ENCODE measurements around the gene OPA3. TPM values are rescaled to one million over a fixed set of nuclear protein-coding genes. Genes with fewer than 3 reads are reported as not detected.

Gene OPA3
- total RNA-seq, 1 experiment from 2014 or later, result 15.2 TPM

GRCh38 chr19:45597425-45598111 is 13.0 kb upstream of the OPA3 start:
- CTCF ChIA-PET, result interaction anchor here (1.1 kb wide), 1 partner anchor 44 kb away, joined by 7 read pairs; no protein-coding TSS in a partner anchor
- no peak overlapping the region for H3K27ac ChIP-seq (ENCODE audit: low read depth, low read length, poor library complexity, severe bottlenecking)
- peaks cover 8% of the 10 kb centered on the region for H3K4me1 ChIP-seq (ENCODE audit: insufficient read depth, low read length, poor library complexity, severe bottlenecking)
- no peak for DNase-seq (ENCODE audit: low spot score)
- no TSS peak for BruUV-seq (replicated peaks)
- no peak overlapping the region for H3K4me3 ChIP-seq (ENCODE audit: low read depth, low read length, poor library complexity, severe bottlenecking)
- TF ChIP-seq CTCF (conservative IDR thresholded peaks at IDR 0.05; ENCODE audit: low read depth, low read length) (no peak), EZH2 (IDR thresholded peaks at IDR 0.05; ENCODE audit: borderline replicate concordance, low read depth, low read length, poor library complexity, severe bottlenecking) (no peak)
- H3K36me3 ChIP-seq (ENCODE audit: insufficient read depth, low read length, poor library complexity, severe bottlenecking), result no peaks in the 10 kb centered on the region
- intact Hi-C loops (cut with micrococcal nuclease; ENCODE audit: unreplicated experiment), result no loop called here
- peaks cover 54% of the 10 kb centered on the region for H3K27me3 ChIP-seq (replicated peaks; ENCODE audit: insufficient read depth, low read depth, low read length, poor library complexity)
- H3K9me3 ChIP-seq (ENCODE audit: low read depth, low read length, poor library complexity, severe bottlenecking), result no peaks in the 10 kb centered on the region
- POLR2A ChIA-PET (ENCODE audit: low non-redundant PET), result no interaction called here

- ChIA-PET CTCF (no interaction called here), POLR2A (ENCODE audit: low non-redundant PET) (no interaction called here)
- Histone ChIP-seq H3K27me3 (replicated peaks; ENCODE audit: insufficient read depth, low read depth, low read length, poor library complexity) (peaks cover 37% of the 10 kb centered on the region), H3K36me3 (ENCODE audit: insufficient read depth, low read length, poor library complexity, severe bottlenecking) (no peaks in the 10 kb centered on the region), H3K27ac (ENCODE audit: low read depth, low read length, poor library complexity, severe bottlenecking) (no peak overlapping the region), H3K4me1 (ENCODE audit: insufficient read depth, low read length, poor library complexity, severe bottlenecking) (peaks cover 8% of the 10 kb centered on the region), H3K9me3 (ENCODE audit: low read depth, low read length, poor library complexity, severe bottlenecking) (no peaks in the 10 kb centered on the region), H3K4me3 (ENCODE audit: low read depth, low read length, poor library complexity, severe bottlenecking) (no peak overlapping the region)
- BruUV-seq (replicated peaks), result no TSS peak
- TF ChIP-seq CTCF (conservative IDR thresholded peaks at IDR 0.05; ENCODE audit: low read depth, low read length) (no peak), EZH2 (IDR thresholded peaks at IDR 0.05; ENCODE audit: borderline replicate concordance, low read depth, low read length, poor library complexity, severe bottlenecking) (no peak)
- intact Hi-C loops (cut with micrococcal nuclease; ENCODE audit: unreplicated experiment), result no loop called here
- DNase-seq (ENCODE audit: low spot score), result no peak
Measured at GRCh38 chr19:45595814-45596213, 11.2 kb upstream of the OPA3 start.

GRCh38 chr19:45593520-45593919 is 8.9 kb upstream of the OPA3 start:
- H3K4me1 ChIP-seq (ENCODE audit: insufficient read depth, low read length, poor library complexity, severe bottlenecking), result peaks cover 8% of the 10 kb centered on the region
- no peaks in the 10 kb centered on the region for H3K9me3 ChIP-seq (ENCODE audit: low read depth, low read length, poor library complexity, severe bottlenecking)
- no TSS peak for BruUV-seq (replicated peaks)
- H3K27ac ChIP-seq (ENCODE audit: low read depth, low read length, poor library complexity, severe bottlenecking), result no peak overlapping the region
- no peak overlapping the region for H3K4me3 ChIP-seq (ENCODE audit: low read depth, low read length, poor library complexity, severe bottlenecking)
- TF ChIP-seq EZH2 (IDR thresholded peaks at IDR 0.05; ENCODE audit: borderline replicate concordance, low read depth, low read length, poor library complexity, severe bottlenecking) (no peak), CTCF (conservative IDR thresholded peaks at IDR 0.05; ENCODE audit: low read depth, low read length) (no peak)
- H3K36me3 ChIP-seq (ENCODE audit: insufficient read depth, low read length, poor library complexity, severe bottlenecking), result no peaks in the 10 kb centered on the region
- intact Hi-C loops (cut with micrococcal nuclease; ENCODE audit: unreplicated experiment), result no loop called here
- no peak for DNase-seq (ENCODE audit: low spot score)
- CTCF ChIA-PET, result no interaction called here
- peaks cover 14% of the 10 kb centered on the region for H3K27me3 ChIP-seq (replicated peaks; ENCODE audit: insufficient read depth, low read depth, low read length, poor library complexity)
- POLR2A ChIA-PET (ENCODE audit: low non-redundant PET), result no interaction called here
